HG03159 (cell line): ENCODE data around the gene PIGH.
A peak's percentile ranks its signal among the peaks of the same experiment; 100 is the strongest.
"Not testable (repeated sequence)": the region's sequence is repeated elsewhere in the genome, so short reads cannot be mapped to it uniquely, and the experiment has no call there.

Source experiments
- ATAC-seq: cut with Tn5 transposase; IDR thresholded peaks from one replicate; pipeline ENCODE4 v1.9.1; 2021; ENCODE audit warnings: mild to moderate bottlenecking, moderate library complexity; ENCODE audit not compliant: unreplicated experiment

PIGH gene

GRCh38 chr14:67610491-67610890, 10.4 kb upstream of the PIGH start:
- no peak for ATAC-seq

- no peak for ATAC-seq
Measured at GRCh38 chr14:67609642-67610310, 9.7 kb upstream of the PIGH start.

GRCh38 chr14:67607646-67608045, 7.6 kb upstream of the PIGH start:
- ATAC-seq: no peak

GRCh38 chr14:67602995-67603545, 3.0 kb upstream of the PIGH start:
- peak; percentile 67 for ATAC-seq

GRCh38 chr14:67602076-67602475, 2.0 kb upstream of the PIGH start:
- ATAC-seq: no peak

- not testable (repeated sequence) for ATAC-seq
Measured at GRCh38 chr14:67600562-67600974, 500 bp upstream of the PIGH start.

- no peak for ATAC-seq
Measured at GRCh38 chr14:67595392-67595791, 4.7 kb downstream of the PIGH start.

- not testable (repeated sequence) for ATAC-seq
Measured at GRCh38 chr14:67593650-67594049, 6.4 kb downstream of the PIGH start.

GRCh38 chr14:67589204-67589770, 10.8 kb downstream of the PIGH start:
- ATAC-seq: no peak

- ATAC-seq: no peak
Measured at GRCh38 chr14:67586369-67586768, 13.7 kb downstream of the PIGH start.

GRCh38 chr14:67584978-67585377, 15.1 kb downstream of the PIGH start:
- no peak for ATAC-seq

GRCh38 chr14:67583711-67584644, 16.1 kb downstream of the PIGH start:
- peak; percentile 57 for ATAC-seq

GRCh38 chr14:67582061-67582460, 18.0 kb downstream of the PIGH start:
- ATAC-seq: no peak

GRCh38 chr14:67581643-67582042, 18.4 kb downstream of the PIGH start:
- ATAC-seq: no peak

- ATAC-seq: no peak
Measured at GRCh38 chr14:67580336-67581171, 19.5 kb downstream of the PIGH start.

- no peak for ATAC-seq
Measured at GRCh38 chr14:67579636-67580035, 20.4 kb downstream of the PIGH start.

- no peak for ATAC-seq
Measured at GRCh38 chr14:67579040-67579439, 21.0 kb downstream of the PIGH start.

GRCh38 chr14:67577909-67578749, 21.9 kb downstream of the PIGH start:
- ATAC-seq: no peak

- ATAC-seq: no peak
Measured at GRCh38 chr14:67577181-67577808, 22.8 kb downstream of the PIGH start.
